A204.1 (cell line): ENCODE measurements around the gene ECHDC1.

Experiments used
- FAIRE-seq: peaks from 2 replicates; lab custom pipeline; 2012; peaks lifted over from hg19 to GRCh38; lab: Jason Lieb, UNC

Gene ECHDC1

GRCh38 chr6:127289934-127290333 is 53.5 kb downstream of the ECHDC1 start:
- no peak for FAIRE-seq

- no peak for FAIRE-seq
Observed at GRCh38 chr6:127288705-127289104, 54.7 kb downstream of the ECHDC1 start.

GRCh38 chr6:127282184-127282583 is 61.2 kb downstream of the ECHDC1 start:
- FAIRE-seq, result no peak

- FAIRE-seq, result no peak
Observed at GRCh38 chr6:127279815-127280214, 63.6 kb downstream of the ECHDC1 start.

GRCh38 chr6:127277878-127278843 is 65.2 kb downstream of the ECHDC1 start:
- no peak for FAIRE-seq

- no peak for FAIRE-seq
Observed at GRCh38 chr6:127276331-127276730, 67.1 kb downstream of the ECHDC1 start.

- FAIRE-seq, result no peak
Observed at GRCh38 chr6:127273499-127273898, 69.9 kb downstream of the ECHDC1 start.

GRCh38 chr6:127272576-127272975 is 70.8 kb downstream of the ECHDC1 start:
- no peak for FAIRE-seq

GRCh38 chr6:127267646-127268625 is 75.5 kb downstream of the ECHDC1 start:
- no peak for FAIRE-seq

- FAIRE-seq, result no peak
Observed at GRCh38 chr6:127266892-127267645, 76.3 kb downstream of the ECHDC1 start.

GRCh38 chr6:127266178-127266891 is 77.1 kb downstream of the ECHDC1 start, which contains the start of gene RNF146:
Gene RNF146 (plus strand): TSS chr6:127266864. CDS start chr6:127280339, 13,475 bp downstream.
- no peak for FAIRE-seq

GRCh38 chr6:127263481-127263880 is 79.9 kb downstream of the ECHDC1 start:
- no peak for FAIRE-seq

- FAIRE-seq, result no peak
Observed at GRCh38 chr6:127262896-127263295, 80.5 kb downstream of the ECHDC1 start.

GRCh38 chr6:127255286-127255685 is 88.1 kb downstream of the ECHDC1 start:
- FAIRE-seq, result no peak

GRCh38 chr6:127249621-127250020 is 93.8 kb downstream of the ECHDC1 start:
- FAIRE-seq, result no peak

- no peak for FAIRE-seq
Observed at GRCh38 chr6:127247114-127248096, 96.0 kb downstream of the ECHDC1 start.

GRCh38 chr6:127243501-127243900 is 99.9 kb downstream of the ECHDC1 start:
- no peak for FAIRE-seq
